ENCODE data around the gene AKR7A2.

AKR7A2 gene

DNA sequence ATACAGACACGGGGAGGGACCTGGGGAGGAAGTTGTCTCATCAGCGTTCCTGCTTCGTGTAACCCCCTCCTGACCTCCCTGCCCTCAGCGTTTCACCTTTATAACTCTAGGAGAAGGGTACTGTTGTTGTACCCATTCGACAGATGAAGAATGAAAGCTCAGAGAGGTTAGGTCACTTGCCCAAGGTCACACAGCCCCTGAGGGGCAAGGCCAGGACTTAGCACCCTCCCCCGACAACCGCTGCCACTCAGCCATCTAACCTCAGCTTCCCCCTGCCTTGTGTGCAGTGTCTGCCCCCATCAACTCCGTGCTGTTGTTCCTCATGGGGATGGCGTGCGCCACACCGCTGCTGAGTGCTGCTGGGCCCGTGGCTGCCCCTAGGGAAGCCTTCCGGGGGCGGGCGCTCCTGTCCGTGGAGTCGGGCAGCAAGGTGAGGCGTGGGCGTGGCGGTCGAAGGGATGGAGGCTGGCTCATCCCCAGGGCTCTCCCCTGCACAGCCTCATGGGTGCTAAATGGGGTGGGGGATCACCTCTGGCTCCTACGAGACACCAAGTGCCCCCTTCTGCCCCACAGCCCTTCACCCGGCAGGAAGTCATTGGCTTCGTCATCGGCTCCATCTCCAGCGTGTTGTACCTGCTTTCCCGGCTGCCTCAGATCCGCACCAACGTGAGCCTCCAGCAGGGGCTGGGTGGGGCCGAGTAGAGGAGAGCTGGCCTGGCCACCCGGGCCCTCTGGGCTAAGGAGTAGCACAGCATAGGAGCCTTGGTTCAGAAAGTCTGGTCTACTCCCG lies 14.2 kb upstream of the AKR7A2 start:
- DNase-seq (ENCODE audit: low read depth in 2 of 2), result no peak

- DNase-seq (ENCODE audit: low read depth in 2 of 2), result no peak
These were observed 13.5 kb upstream of the AKR7A2 start for GRCh38 chr1:19325368-19325957.

DNA sequence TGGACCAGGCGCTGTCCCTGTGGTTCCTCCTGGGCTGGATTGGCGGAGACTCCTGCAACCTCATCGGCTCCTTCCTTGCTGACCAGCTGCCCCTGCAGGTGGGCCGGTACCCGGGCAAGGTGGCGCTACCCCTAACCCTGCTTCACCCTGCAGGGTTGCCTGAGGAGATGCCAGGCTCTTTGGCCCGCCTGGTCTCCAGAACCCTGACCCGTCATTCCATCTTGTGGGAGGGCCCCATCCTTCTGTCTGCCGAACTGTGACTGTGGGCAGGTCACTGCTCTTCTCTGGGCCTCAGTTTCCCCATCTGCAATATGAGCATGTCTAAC lies 12.7 kb upstream of the AKR7A2 start:
- no peak for DNase-seq (ENCODE audit: low read depth in 2 of 2)

DNA sequence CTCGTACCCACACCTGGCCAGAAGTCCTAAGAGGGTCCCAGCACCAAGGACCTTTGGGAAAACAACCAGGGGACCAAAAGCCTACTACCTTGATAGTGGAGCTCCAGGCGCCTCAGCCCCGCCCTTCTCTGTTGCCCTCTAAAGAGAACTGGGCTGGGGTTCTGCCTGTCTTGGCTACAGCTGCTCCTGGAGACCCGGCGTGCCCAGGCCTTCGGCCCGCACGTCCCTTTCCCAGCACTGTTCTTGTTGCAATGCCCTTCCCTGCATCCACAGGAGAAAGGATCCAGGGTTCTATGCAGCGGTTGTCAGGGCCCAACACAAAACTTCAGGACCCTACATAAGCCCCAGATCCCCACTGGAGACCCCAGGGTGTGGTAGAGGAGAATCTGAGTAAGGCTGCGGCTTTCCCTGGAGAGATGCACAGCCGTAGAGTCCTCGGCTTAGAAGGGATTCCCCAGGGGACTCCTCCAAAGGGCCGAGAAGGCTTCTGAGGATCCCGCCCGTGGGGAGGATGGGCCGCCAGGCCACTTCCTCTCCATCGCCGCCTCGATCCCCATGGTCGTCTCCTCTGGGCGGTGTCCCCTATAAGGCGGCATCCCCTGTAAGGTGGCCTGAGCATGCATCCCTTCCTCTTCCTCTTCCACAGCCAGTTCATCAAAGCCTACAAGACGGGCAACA lies 12.2 kb upstream of the AKR7A2 start:
- DNase-seq (ENCODE audit: low read depth in 2 of 2), result no peak

DNA sequence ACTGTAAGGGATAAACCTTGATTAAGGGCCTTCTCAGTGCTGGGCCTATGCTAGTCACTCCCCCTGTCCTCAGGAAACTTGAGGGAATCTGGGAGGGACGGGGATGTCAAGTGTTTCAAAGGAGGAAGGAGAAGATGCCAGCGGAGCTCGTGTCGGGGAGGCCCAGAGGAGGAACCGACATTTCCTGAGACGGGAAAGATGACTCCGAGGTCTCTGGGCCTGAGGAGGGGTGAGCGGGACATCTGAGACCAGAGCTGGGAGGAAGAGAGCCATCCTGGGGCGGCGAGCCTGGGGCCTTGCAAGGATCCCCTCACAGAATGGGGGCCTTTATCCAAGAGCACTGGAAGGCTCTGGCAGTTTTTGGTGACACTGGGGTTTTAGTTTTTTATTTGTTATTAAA lies 10.5 kb upstream of the AKR7A2 start:
- no peak for DNase-seq (ENCODE audit: low read depth in 2 of 2)

DNA sequence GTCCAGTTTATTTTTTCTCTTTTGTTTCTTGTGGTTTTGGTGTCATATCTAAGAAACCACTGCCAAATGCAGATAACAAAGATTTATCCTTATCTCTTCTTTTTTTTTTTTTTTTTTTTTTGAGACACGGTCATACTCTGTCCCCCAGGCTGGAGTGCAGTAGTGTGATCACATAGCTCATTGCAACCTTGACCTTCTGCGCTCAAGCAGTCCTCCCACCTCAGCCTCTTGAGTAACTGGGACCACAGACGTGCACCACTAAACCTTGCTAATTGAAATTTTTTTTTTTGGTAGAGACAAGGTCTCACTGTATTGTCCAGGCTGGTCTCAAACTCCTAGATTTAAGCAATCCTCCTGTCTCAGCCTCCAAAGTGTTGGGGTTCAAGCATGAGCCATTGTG lies 9.1 kb upstream of the AKR7A2 start:
- no peak for DNase-seq (ENCODE audit: low read depth in 2 of 2)

- DNase-seq (ENCODE audit: low read depth in 2 of 2), result no peak
These were observed 7.3 kb upstream of the AKR7A2 start for GRCh38 chr1:19319196-19319595.

DNA sequence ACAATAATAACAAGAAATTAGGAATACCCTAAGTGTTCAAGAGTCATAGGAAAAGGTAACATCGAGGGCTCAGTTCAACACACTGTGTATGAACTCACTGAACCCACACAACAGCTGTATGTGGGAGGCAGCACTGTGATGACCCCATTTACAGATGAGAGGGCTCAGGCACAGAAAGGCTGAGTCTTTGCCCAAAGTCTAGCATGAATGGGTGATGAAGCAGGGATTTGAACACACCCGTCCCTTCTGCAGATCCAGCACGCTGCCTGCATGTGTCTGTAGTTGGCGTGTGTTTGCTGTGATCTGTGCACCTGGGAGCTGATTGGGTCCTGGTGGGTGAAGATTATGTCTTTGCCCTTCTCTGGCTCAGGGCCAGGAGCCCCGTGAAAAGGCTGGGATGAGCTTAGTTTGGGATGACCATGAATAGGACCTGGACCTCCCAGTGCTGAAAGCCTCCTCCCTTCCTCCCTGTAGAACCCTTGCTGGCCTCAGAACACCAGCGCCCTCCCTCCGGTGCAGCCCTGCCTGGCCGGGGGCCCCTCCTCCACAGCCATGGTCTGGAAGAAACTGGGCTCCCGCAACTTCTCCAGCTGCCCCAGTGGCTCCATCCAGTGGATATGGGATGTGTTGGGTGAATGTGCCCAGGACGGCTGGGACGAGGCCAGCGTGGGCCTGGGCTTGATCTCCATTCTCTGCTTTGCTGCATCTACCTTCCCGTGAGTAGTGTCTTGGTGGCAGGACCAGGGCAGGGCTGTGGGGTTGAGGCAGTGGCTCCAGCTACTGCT lies 5.4 kb upstream of the AKR7A2 start:
- DNase-seq (ENCODE audit: low read depth in 2 of 2), result no peak

DNA sequence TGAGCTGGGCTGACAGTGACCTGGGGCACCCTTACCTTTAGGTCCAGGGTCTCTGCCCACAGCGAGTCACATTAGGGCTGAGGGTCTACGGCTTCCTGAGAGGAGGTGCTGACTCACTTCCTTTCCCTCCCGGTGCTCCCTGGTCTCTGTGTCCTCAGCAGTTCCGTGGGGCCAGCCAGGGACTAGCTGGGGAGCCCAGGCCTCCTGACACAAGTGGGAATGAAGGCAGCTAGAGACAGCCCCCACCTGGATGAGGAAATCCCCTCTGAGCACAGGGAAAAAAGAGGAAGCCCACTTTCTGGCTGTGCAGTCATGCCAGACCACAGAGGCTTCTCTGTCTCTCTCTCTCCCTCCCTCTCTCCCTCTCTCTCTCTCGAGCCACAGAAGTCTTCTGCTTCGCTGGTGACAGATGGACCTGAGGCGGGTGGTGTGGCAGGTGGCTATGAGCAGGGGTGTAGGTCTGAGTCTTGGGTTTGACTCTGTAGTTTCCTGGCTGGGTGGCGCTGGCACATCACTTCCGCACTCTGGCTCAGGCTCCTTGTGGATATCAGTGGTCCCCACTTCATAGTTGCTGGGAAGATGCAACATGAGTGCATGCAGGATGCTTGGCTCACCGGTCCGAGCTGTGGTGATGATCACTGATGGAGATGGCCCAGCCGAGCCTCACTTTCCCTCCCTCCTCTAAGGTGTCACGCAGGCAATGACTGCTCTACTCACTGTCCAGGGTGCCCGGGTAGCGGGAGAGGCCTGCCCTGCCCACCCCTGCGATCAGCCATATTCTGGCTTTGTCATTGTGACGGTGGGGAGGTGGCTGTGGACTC lies 3.6 kb upstream of the AKR7A2 start:
- DNase-seq (ENCODE audit: low read depth in 2 of 2), result no peak

DNA sequence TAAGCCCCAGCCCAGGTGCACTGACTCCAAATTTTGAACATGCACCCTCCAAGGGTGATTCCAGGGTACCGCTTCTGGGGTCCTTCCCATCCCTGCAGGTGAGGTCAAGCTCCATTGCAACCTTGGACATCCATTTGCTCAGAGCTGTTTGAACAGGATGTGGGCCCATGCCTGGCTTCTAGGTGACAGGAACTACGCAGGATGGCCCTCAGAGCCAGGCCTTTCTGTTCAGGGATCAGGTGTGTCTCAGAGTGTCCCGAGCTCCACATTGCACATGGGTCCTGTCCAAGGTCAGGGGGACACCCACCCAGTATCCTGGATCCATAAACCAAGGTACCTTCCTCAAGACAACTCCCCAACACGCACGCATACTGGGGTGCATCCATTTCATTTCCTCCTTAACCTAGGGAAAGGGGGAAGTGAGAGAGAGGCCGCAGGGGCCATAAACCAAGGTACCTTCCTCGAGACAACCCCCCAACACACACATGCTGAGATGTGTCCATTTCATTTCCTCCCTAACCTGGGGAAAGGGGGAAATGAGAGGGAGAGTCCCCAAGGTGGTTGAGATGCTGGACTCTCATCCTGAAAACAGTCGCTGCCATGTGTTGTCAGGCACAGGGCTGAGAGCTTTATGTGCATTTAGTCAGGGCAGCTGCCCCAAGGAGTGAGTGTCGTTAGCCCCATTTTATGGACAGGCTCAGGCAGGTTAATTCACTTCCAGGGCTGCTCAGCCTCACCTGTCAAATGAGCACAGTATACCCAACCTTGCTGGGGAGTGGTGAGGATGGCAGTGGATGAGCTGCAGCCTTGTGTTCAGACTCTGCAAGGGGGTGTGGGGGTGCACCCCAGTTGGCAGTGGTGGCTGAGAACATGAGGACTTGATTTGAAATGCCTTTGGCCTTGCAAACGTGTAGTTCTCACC lies 2.3 kb upstream of the AKR7A2 start:
- no peak for DNase-seq (ENCODE audit: low read depth in 2 of 2)

GRCh38 chr1:19313636-19313959 lies 1.7 kb upstream of the AKR7A2 start:
- DNase-seq (ENCODE audit: low read depth in 2 of 2), result no peak

DNA sequence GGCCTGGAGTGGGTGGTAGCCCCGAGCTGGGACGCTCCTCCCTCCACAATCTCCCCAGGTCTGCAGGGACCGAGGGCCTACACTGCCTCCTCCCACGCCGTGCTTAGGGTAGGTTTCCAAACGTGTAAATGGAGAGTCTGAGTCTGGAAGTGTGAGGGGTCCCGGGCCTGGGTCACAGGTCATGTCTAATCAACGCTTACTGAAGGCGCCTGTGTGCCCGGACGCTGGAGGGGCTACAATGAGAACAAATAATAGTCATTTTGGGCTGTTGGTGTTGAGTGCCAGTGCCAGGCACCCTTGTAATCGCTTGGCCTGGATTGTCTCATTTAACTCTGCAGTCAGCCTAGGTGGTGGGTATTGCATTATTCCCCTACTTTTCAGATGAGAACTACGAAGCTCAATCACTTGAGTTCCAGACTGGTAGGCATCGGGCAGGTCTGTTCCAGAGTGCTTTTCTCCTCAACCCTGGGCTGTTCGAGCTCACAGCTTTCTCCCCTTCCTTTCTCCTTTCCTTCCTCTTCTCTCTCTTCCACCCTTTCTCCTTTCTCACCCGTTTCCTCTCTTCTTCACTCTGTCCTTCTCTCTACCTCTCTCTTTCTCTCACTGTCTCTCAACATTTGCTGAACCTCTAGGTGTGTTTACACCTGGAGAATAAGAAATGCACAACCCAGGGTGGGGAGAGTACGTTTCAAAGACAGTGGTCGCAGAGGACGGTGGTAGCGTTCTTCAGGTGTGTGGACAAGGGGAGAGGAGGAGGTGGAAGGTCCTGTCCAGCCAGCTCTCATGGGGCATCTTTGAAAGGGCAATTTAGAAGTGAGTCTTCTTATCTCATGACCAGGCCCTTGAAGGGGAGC lies 1.1 kb upstream of the AKR7A2 start:
- DNase-seq (ENCODE audit: low read depth in 2 of 2), result no peak

- no peak for DNase-seq (ENCODE audit: low read depth in 2 of 2)
These were observed 427 bp downstream of the AKR7A2 start for GRCh38 chr1:19311503-19311930.

GRCh38 chr1:19310720-19311502 lies 1.0 kb downstream of the AKR7A2 start:
- DNase-seq (ENCODE audit: low read depth in 2 of 2), result no peak

DNA sequence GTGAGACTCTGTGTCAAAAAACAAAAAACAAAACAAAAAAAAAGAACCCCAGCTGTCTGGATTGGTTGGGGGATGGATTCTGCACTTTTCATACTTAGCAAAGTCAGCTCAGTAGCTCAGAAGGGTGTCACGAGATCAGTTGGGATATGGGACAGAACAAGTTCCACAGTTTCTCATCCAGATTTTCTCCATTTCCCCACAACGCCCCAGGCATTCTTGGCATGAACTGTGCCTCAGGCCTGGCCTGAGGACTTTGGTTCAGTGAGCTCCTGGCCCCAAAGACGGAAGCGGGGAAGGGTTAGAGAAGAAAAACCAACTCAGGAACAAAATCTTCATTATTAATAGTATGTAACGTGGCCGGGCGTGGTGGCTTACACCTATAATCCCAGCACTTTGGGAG lies 1.9 kb downstream of the AKR7A2 start:
- DNase-seq (ENCODE audit: low read depth in 2 of 2), result no peak

DNA sequence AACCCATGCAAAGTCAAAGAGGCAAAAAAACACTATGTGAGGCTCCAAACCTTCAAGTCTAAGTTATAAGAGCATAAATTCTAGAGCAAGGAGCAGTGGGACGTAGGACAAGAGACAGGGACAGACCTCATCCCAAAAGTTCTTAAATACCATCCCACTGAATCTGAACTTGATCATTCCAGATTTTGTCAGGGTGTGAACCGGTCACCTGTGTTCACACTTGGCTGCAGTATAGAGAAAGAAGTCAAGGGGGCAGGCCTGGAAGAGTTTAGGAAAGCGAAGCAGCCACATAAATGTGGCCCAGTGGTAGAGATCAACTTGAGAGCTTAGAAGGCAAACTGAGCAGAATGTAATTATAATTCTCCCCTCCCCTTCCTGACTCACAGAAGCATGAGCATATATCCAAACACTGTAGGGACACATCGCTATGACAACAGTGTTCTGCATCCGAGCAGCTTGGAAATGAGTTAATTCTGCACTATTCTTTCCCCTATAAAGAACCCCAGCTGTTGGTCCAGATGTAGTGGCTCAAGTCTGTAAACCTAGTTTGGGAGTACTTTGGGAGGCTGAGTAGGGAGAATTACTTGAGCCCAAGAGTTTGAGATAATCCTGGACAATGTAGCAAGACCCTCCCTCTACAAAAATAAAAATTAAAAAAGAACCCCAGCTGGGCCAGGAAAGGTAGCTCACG lies 2.7 kb downstream of the AKR7A2 start:
- DNase-seq (ENCODE audit: low read depth in 2 of 2), result no peak

DNA sequence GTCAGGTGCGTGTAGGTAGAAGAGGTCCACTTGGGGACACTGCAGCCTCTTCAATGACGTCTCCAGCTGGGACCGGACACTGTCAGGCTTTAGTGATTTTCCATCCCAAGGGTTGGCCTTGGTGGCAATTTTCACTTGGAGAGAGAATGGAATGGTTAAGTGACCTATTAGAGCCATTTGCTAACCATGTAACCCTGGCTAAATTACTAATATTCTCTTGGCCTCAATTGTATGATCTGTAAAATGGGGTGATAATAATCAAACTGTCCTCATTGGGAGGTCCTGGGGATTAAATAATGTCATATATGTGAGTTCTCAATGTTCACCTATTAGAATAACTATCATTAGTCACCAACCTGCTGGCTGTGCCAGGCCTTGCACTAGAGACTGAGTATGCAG lies 3.4 kb downstream of the AKR7A2 start:
- no peak for DNase-seq (ENCODE audit: low read depth in 2 of 2)

- no peak for DNase-seq (ENCODE audit: low read depth in 2 of 2)
These were observed 4.0 kb downstream of the AKR7A2 start for GRCh38 chr1:19307794-19308508.
